Osteoblast (primary cell): Measurements from ENCODE around the gene LRRN2. TPM values are rescaled to one million over a fixed set of nuclear protein-coding genes. Genes with fewer than 3 reads are reported as not detected.

Experiments
- DNase-seq: peaks from one replicate; pipeline ENCODE4 v3.0.0; 2011; ENCODE audit warnings: low spot score, mixed read lengths; ENCODE audit not compliant: insufficient read length; ENCODE audit errors: missing footprints
- H2AFZ ChIP-seq: 2 replicates; pipeline ENCODE4 v1.6.0; 2011; ENCODE audit warnings: mild to moderate bottlenecking, low read length
- H3K27ac ChIP-seq: 2 replicates; pipeline ENCODE4 v1.5.1; 2011; ENCODE audit warnings: mild to moderate bottlenecking, low read depth, low read length, moderate library complexity
- H3K27me3 ChIP-seq: 2 replicates; pipeline ENCODE4 v1.6.0; 2012; ENCODE audit warnings: mild to moderate bottlenecking, control low read depth, inconsistent platforms, low read length, moderate library complexity; ENCODE audit not compliant: insufficient read depth
- H3K36me3 ChIP-seq: 2 replicates; pipeline ENCODE4 v1.5.1; 2011; ENCODE audit warnings: mild to moderate bottlenecking, low read length, control low read depth, moderate library complexity; ENCODE audit not compliant: insufficient read depth
- H3K4me1 ChIP-seq: 2 replicates; pipeline ENCODE4 v1.5.1; 2011; ENCODE audit warnings: mild to moderate bottlenecking, low read length, control low read depth, moderate library complexity; ENCODE audit not compliant: insufficient read depth
- H3K4me2 ChIP-seq: 2 replicates; pipeline ENCODE4 v1.6.0; 2011; ENCODE audit warnings: mild to moderate bottlenecking, low read length; ENCODE audit not compliant: insufficient read depth
- H3K4me3 ChIP-seq: fragments of 200-600 bp; sonication (generic); 3 replicates; pipeline ENCODE4 v1.5.1; 2012; ENCODE audit warnings: mild to moderate bottlenecking, low read length, inconsistent platforms; ENCODE audit not compliant: insufficient read depth
- H3K79me2 ChIP-seq: 2 replicates; pipeline ENCODE4 v1.6.0; 2012; ENCODE audit warnings: mild to moderate bottlenecking, low read length, control low read depth, inconsistent platforms; ENCODE audit not compliant: insufficient read depth
- H3K9me3 ChIP-seq: 2 replicates; pipeline ENCODE4 v1.5.1; 2011; ENCODE audit warnings: low read depth, low read length, control low read depth
- H4K20me1 ChIP-seq: 2 replicates; pipeline ENCODE4 v1.6.0; 2012; ENCODE audit warnings: mild to moderate bottlenecking, low read length, control low read depth; ENCODE audit not compliant: insufficient read depth
- total RNA-seq: library from RNA; depleted of rRNA; stranded (reverse); fragments of >200 nt; gene quantifications from 2 replicates; pipeline ENCODE4 v1.2.3, GENCODE V29; 2012
- TF ChIP-seq, protein P1 (sequence below): IDR thresholded peaks from 2 replicates; pipeline ENCODE4 v1.5.1; 2011; ENCODE audit warnings: mild to moderate bottlenecking, low read depth, low read length, moderate library complexity; ENCODE audit errors: extremely low read depth

LRRN2 gene
- total RNA-seq, 1 donor: under 0.01 TPM

DNA sequence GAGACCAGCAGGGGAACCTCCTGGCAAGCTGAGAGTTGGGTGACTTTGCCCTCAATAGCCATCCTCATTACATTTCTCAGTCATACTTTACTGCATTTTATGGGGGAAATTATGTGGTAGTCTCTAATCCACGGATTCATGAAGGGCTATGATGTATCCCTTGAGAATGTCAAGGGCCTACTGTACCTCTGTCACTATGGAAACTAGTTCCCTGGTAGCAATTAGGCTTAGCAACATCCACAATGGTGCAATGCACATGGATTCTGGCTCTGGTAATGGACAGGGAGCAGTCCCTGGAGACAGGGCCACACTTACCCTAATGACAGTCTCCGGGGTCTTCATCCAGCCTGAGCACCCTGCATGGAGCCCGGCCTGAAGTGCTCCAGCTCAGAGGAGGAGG, 26.5 kb downstream of the LRRN2 start:
- Histone ChIP-seq H3K27ac (no peak overlapping the region), H3K79me2 (no peaks in the 10 kb centered on the region), H3K4me2 (no peak overlapping the region), H4K20me1 (no peaks in the 10 kb centered on the region), H3K27me3 (peaks cover 37% of the 10 kb centered on the region), H3K9me3 (no peaks in the 10 kb centered on the region), H2AFZ (no peak overlapping the region), H3K36me3 (no peaks in the 10 kb centered on the region), H3K4me3 (no peak overlapping the region), H3K4me1 (no peaks in the 10 kb centered on the region)
- TF ChIP-seq, protein P1, sequence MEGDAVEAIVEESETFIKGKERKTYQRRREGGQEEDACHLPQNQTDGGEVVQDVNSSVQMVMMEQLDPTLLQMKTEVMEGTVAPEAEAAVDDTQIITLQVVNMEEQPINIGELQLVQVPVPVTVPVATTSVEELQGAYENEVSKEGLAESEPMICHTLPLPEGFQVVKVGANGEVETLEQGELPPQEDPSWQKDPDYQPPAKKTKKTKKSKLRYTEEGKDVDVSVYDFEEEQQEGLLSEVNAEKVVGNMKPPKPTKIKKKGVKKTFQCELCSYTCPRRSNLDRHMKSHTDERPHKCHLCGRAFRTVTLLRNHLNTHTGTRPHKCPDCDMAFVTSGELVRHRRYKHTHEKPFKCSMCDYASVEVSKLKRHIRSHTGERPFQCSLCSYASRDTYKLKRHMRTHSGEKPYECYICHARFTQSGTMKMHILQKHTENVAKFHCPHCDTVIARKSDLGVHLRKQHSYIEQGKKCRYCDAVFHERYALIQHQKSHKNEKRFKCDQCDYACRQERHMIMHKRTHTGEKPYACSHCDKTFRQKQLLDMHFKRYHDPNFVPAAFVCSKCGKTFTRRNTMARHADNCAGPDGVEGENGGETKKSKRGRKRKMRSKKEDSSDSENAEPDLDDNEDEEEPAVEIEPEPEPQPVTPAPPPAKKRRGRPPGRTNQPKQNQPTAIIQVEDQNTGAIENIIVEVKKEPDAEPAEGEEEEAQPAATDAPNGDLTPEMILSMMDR: no peak
- DNase-seq: no peak

DNA sequence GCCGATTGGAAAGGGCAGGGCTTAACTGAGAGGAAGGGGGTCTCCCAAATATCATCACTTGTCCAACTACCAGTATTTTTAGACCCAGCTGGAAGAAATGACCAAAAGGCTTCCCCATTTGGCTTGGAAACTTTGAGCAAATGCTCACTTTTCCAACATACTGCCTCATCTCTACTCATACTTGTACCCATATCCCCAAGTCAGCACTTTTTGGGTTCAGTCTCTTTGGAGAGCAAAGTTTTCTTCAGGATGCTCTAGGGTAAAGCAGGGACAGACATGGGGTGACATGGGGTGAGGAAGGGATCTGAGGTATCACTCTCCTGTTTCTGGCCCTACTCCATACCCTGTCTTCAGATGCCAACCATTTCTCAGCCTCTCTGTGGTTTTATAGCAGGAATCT, 27.2 kb downstream of the LRRN2 start:
- Histone ChIP-seq H3K79me2 (no peaks in the 10 kb centered on the region), H4K20me1 (no peaks in the 10 kb centered on the region), H2AFZ (no peak overlapping the region), H3K4me1 (no peaks in the 10 kb centered on the region), H3K4me2 (no peak overlapping the region), H3K27ac (no peak overlapping the region), H3K9me3 (no peaks in the 10 kb centered on the region), H3K27me3 (peaks cover 32% of the 10 kb centered on the region), H3K36me3 (no peaks in the 10 kb centered on the region), H3K4me3 (no peak overlapping the region)
- no peak for DNase-seq
- TF ChIP-seq, protein P1: no peak

DNA sequence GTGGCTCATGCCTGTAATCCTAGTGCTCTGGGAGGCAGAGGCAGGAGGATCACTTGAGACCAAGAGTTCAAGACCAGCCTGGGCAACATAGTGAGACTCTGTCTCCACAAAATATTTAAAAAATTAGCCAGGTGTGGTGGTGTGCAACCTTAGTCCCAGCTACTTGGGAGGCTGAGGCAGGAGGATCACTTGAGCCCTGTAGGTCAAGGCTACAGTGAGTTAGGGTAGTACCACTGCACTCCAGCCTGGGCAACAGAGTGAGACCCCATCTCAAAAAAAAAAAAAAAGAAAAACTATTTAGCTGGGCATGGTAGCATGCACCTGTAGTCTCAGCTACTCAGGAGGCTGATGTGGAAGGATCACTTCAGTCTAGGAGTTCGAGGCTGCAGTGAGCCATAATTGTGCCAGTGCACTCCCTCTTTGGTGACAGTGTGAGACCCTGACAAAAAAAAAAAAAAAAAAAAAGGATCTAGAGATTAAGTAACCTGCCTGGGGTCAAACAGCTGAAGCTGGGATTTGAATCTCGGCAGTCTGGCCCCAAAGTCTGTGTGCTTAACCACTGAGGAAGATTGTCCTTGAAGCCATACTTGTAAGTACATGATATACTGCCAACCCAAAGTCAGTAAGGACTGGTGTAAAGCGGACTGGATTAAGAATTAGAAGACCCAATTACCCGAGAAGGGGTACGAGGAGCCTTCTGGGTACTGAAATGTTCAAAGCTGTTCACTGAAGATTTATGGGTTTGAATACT, 31.8 kb downstream of the LRRN2 start:
- DNase-seq: no peak
- H4K20me1 ChIP-seq: no peaks in the 10 kb centered on the region
- H3K4me2 ChIP-seq: no peak overlapping the region
- H3K36me3 ChIP-seq: no peaks in the 10 kb centered on the region
- H3K79me2 ChIP-seq: no peaks in the 10 kb centered on the region
- H3K27ac ChIP-seq: no peak overlapping the region
- H3K9me3 ChIP-seq: no peaks in the 10 kb centered on the region
- no peak overlapping the region for H3K4me3 ChIP-seq
- peaks cover 28% of the 10 kb centered on the region for H3K27me3 ChIP-seq
- H2AFZ ChIP-seq: no peak overlapping the region
- TF ChIP-seq, protein P1: no peak
- H3K4me1 ChIP-seq: no peaks in the 10 kb centered on the region

DNA sequence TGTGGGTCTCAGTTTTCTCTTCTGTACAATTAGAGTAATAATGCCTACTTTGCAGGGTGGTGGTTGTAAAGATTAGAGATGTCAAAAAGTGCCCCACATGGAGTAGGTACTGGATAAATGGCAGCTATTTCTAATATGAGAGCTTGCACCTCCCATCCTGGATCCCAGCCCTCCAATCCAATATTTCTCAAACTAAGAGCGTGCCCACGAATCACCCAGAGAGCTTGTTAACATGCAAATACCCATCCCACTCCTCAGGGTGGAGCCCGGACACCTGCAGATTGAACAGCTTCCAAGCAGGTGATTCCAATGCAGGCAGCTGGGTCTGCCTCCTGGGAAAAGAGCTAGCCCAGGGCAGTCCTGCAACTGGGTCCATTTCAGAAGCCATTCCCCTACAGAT, 33.0 kb downstream of the LRRN2 start:
- no peaks in the 10 kb centered on the region for H3K79me2 ChIP-seq
- no peak overlapping the region for H3K4me2 ChIP-seq
- no peak overlapping the region for H3K4me3 ChIP-seq
- H3K36me3 ChIP-seq: no peaks in the 10 kb centered on the region
- no peak overlapping the region for H3K27ac ChIP-seq
- no peaks in the 10 kb centered on the region for H3K9me3 ChIP-seq
- no peaks in the 10 kb centered on the region for H4K20me1 ChIP-seq
- H3K27me3 ChIP-seq: peaks cover 28% of the 10 kb centered on the region
- DNase-seq: no peak
- TF ChIP-seq, protein P1: no peak
- no peak overlapping the region for H2AFZ ChIP-seq
- H3K4me1 ChIP-seq: no peaks in the 10 kb centered on the region
